CD8-positive, alpha-beta memory T cell (primary cell): Measurements from ENCODE around the gene PPP1R12A. TPM values are rescaled to one million over a fixed set of nuclear protein-coding genes. Genes with fewer than 3 reads are reported as not detected.
A peak's percentile ranks its signal among the peaks of the same experiment; 100 is the strongest.
"Not testable (repeated sequence)": the region's sequence is repeated elsewhere in the genome, so short reads cannot be mapped to it uniquely, and the experiment has no call there.

ENCODE experiments used
- CTCF ChIA-PET: fragments of 350-600 bp; sonication (Branson Sonifier 250); formaldehyde crosslinking; loops from one replicate; lab custom pipeline; 2021; ENCODE audit warnings: antibody characterized with exemption; lab: Charles Lee
- POLR2A ChIA-PET: fragments of 350-600 bp; sonication (Branson Sonifier 250); formaldehyde crosslinking; loops from one replicate; lab custom pipeline; 2021; ENCODE audit warnings: antibody characterized with exemption; lab: Charles Lee
- DNase-seq, 5 donors: peaks; one replicate each; pipeline versions ENCODE4 v3.0.0 to v3.0.0-alpha.2; 2020 to 2022; ENCODE audit warnings: mixed read lengths in 1 of 5
- H3K27ac ChIP-seq: one replicate; pipeline ENCODE4 v1.7.0; 2013; ENCODE audit warnings: low read depth, mild to moderate bottlenecking, low read length, moderate library complexity
- H3K27me3 ChIP-seq: 2 replicates; pipeline ENCODE4 v1.7.0; 2013; ENCODE audit warnings: low read length, mild to moderate bottlenecking; ENCODE audit not compliant: insufficient read depth, poor library complexity, severe bottlenecking
- H3K36me3 ChIP-seq: 2 replicates; pipeline ENCODE4 v1.7.0; 2013; ENCODE audit warnings: mild to moderate bottlenecking, low read length, moderate library complexity; ENCODE audit not compliant: insufficient read depth
- H3K4me1 ChIP-seq: 2 replicates; pipeline ENCODE4 v1.7.0; 2013; ENCODE audit warnings: mild to moderate bottlenecking, low read length, moderate library complexity; ENCODE audit not compliant: insufficient read depth
- H3K4me3 ChIP-seq: 2 replicates; pipeline ENCODE4 v1.7.0; 2013; ENCODE audit warnings: mild to moderate bottlenecking, low read length
- H3K9me3 ChIP-seq: 2 replicates; pipeline ENCODE4 v1.7.0; 2013; ENCODE audit warnings: mild to moderate bottlenecking, low read length
- H3K27ac Mint-ChIP-seq, 8 donors: one replicate each; pipeline ENCODE4 v1.8.0; 2020 to 2021; ENCODE audit warnings: mixed read lengths in 8 of 8, mild to moderate bottlenecking in 6 of 8, inconsistent platforms in 3 of 8, moderate library complexity in 3 of 8
- H3K27me3 Mint-ChIP-seq, 2 donors: one replicate each; pipeline ENCODE4 v1.8.0; 2020 to 2021; ENCODE audit warnings: mixed read lengths in 2 of 2, mild to moderate bottlenecking in 1 of 2, moderate library complexity in 1 of 2
- H3K36me3 Mint-ChIP-seq, 3 donors: one replicate each; pipeline ENCODE4 v1.8.0; 2020 to 2021; ENCODE audit warnings: mixed read lengths in 3 of 3, inconsistent platforms in 1 of 3, mild to moderate bottlenecking in 1 of 3
- H3K4me1 Mint-ChIP-seq, 3 donors: one replicate each; pipeline ENCODE4 v1.8.0; 2020 to 2021; ENCODE audit warnings: mixed read lengths in 3 of 3, inconsistent platforms in 1 of 3, mild to moderate bottlenecking in 1 of 3
- H3K4me3 Mint-ChIP-seq, 7 donors: one replicate each; pipeline ENCODE4 v1.8.0; 2020 to 2021; ENCODE audit warnings: mixed read lengths in 7 of 7, mild to moderate bottlenecking in 6 of 7, moderate library complexity in 4 of 7, inconsistent platforms in 2 of 7
- H3K9me3 Mint-ChIP-seq, 5 donors: one replicate each; pipeline ENCODE4 v1.8.0; 2020 to 2022; ENCODE audit warnings: mixed read lengths in 5 of 5, mild to moderate bottlenecking in 3 of 5, moderate library complexity in 2 of 5, inconsistent platforms in 1 of 5
- polyA plus RNA-seq: library from polyadenylated mRNA; unstranded; fragments of 300-500 nt; fragmentation: Illumina TruSeq; gene quantifications from one replicate; pipeline ENCODE4 v1.2.3, GENCODE V29; 2021
- total RNA-seq, 2 experiments: library from RNA; stranded (reverse); gene quantifications; one replicate each; pipeline ENCODE4 v1.2.3, GENCODE V29; 2021

Gene PPP1R12A
- total and polyA plus RNA-seq, 3 experiments from 2014 or later = 72.1 to 140 (median 80.4) TPM

DNA sequence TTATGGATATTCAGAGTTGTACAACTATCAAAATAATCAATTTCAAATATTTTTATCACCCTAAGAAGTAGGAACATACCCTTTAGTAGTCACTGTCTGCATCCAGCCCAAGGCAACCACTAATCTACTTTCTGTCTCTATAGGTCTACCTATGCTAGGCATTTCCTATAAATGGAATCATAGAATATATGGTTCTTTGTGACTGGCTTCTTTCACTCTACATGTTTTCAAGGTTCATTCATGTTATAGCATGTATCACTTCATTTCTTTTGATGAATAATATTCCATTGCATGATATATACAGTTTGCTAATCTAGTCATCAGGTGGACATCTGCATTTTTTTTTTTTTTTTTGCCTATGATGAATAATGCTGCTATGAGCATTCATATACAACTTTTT lies 112.4 kb downstream of the PPP1R12A start:
- CTCF ChIA-PET = no interaction called here

DNA sequence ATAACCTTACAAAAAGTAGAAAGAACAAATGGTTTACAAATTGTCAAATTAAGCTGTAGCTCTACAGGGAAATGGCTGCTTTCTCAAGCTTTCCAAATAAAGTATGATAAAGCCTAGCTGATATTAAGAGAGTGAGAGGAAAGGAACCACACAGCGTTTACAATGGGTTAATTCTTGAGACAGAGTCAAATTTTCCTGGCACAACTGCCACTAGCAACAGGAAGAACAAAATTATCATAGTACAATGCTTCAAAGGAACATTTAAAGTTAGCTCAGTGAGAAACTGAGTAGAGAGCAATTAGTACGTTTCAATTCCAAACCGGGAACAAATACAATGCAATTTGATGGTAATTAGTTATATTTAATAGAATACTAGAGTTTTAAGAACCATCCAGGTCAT lies 116.0 kb downstream of the PPP1R12A start:
- peaks cover 19 to 38% (median 25%) of the 10 kb centered on the region in 3 donors for H3K4me1 Mint-ChIP-seq
- POLR2A ChIA-PET = no interaction called here
- DNase-seq = no peak
- no peaks in the 10 kb centered on the region for H3K9me3 Mint-ChIP-seq
- Histone ChIP-seq H3K4me1 (no peaks in the 10 kb centered on the region), H3K36me3 (peaks cover 13% of the 10 kb centered on the region), H3K4me3 (no peak overlapping the region), H3K27ac (no peak overlapping the region), H3K27me3 (no peaks in the 10 kb centered on the region), H3K9me3 (no peaks in the 10 kb centered on the region)
- CTCF ChIA-PET = no interaction called here
- H3K27ac Mint-ChIP-seq = peak overlapping the region in 1 of 8 donors; percentile 12
- no peak overlapping the region for H3K4me3 Mint-ChIP-seq
- H3K36me3 Mint-ChIP-seq = peaks cover 23 to 73% (median 30%) of the 10 kb centered on the region in 3 donors
- H3K27me3 Mint-ChIP-seq = no peaks in the 10 kb centered on the region

More for the DNA sequence above, 112.4 kb downstream of the PPP1R12A start:
- no peak for DNase-seq
- no peaks in the 10 kb centered on the region for H3K4me1 ChIP-seq
- no peak overlapping the region for H3K4me3 ChIP-seq
- POLR2A ChIA-PET = no interaction called here
- peaks cover 15% of the 10 kb centered on the region for H3K36me3 ChIP-seq
- H3K27me3 Mint-ChIP-seq = no peaks in the 10 kb centered on the region
- no peak overlapping the region for H3K27ac ChIP-seq
- no peak overlapping the region for H3K27ac Mint-ChIP-seq
- H3K4me3 Mint-ChIP-seq = no peak overlapping the region
- no peaks in the 10 kb centered on the region for H3K9me3 Mint-ChIP-seq
- peaks cover 27 to 55% (median 42%) of the 10 kb centered on the region in 3 donors for H3K4me1 Mint-ChIP-seq
- H3K27me3 ChIP-seq = no peaks in the 10 kb centered on the region
- H3K36me3 Mint-ChIP-seq = peaks cover 18 to 58% (median 23%) of the 10 kb centered on the region in 3 donors
- no peaks in the 10 kb centered on the region for H3K9me3 ChIP-seq

DNA sequence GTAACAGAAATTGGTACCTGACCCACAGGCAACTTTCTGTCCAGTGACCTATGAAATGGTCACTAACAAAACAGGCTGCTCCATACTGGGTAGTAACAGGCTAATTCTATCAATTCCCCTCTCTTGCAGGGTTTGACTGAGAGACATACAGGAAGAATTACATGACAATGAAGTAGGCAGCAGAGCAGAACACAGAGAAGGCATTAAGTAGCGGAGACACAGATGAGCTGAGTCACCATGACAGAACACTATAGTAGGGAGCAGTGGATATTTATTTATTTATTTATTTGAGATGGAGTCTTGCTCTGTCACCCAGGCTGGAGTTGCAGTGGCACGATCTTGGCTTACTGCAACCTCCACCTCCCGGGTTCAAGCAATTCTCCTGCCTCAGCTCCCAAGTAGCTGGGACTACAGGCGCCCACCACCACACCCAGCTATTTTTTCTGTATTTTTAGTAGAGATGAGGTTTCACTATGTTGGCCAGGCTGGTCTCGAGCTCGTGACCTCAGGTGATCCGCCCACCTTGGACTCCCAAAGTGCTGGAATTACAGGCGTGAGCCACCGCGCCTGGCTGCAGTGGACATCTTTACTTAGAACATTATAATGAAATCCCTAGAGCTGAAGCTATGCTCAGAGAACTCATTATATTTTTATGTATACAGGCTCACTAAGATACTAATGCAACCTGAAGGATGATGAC lies 150.4 kb downstream of the PPP1R12A start:
- H3K27me3 Mint-ChIP-seq, POLR2A ChIA-PET, H3K4me1 Mint-ChIP-seq, H3K4me3 ChIP-seq, H3K9me3 ChIP-seq, H3K4me1 ChIP-seq, H3K27ac ChIP-seq, H3K27me3 ChIP-seq, H3K9me3 Mint-ChIP-seq, CTCF ChIA-PET, H3K4me3 Mint-ChIP-seq, DNase-seq: not testable (repeated sequence)
- Mint-ChIP-seq H3K27ac (peak overlapping the region in 1 of 8 donors; percentile 12), H3K36me3 (peaks cover 7 to 75% (median 28%) of the 10 kb centered on the region in 3 donors)
- peaks cover 18% of the 10 kb centered on the region for H3K36me3 ChIP-seq

DNA sequence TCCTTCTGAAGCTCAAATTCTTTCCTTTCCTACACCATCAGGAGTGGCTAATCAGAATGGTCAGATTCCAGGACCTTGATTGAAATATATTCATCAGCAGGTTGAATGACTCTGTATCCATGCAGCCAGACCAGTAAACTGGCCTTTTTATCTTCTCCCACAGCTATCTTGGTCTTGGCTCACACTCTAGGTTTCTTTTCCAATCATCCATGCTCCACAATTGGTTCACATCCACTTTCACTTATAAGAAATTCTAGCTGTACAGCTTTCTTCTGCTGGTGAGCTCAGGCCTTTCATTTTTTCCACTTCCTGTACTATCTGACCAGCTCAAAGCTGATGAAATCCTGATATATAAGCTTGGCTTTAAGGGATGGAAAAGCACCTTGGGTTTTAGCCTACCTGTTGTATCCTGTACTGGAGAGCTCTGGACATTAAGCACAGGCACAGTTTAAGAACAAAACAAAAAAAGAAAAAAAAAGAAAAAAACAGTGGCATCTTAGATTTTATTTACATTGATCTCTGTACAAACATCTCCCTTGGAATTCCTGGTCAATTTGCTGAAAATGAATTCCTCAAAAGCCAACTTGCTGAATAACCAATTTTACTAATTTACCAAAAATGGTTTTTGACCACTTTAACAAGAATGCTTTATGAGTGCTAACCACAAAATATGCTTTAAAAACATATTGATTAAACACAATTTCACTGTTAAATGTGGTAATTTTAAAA lies 152.6 kb downstream of the PPP1R12A start:
- H3K27ac Mint-ChIP-seq = peak overlapping the region in 1 of 8 donors; percentile 38
- peaks cover 18% of the 10 kb centered on the region for H3K36me3 ChIP-seq
- no peak overlapping the region for H3K27ac ChIP-seq

DNA sequence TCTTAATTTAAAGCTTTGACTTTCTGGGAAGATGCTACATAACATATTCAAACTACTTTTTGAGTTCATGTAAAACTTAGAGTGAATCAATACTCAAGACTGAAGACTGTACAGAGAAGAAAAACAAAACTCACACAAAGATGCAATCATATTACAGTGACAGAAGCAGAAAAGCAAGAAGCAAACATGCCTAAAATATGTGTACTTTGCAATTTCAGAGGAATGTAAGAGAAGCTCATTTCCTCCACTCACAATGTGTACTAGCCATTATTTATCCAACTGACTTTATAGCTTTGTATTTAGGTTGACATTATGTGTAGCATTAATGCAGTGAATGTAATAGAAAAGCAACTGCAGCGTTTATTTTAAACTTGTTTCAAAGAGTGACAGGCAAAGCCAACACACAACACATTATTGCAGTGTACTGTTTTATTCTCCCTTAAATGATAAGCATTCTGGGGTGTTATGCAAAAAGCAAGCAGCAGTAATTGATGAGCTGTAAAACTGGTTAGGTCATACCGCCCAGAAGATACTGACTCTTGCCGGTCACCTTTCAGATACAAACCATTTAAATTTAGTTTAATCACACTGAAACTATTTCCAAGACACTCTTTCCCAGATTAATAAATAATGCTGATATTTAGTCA lies 156.0 kb downstream of the PPP1R12A start:
- H3K9me3 ChIP-seq = no peaks in the 10 kb centered on the region
- H3K36me3 ChIP-seq = peaks cover 10% of the 10 kb centered on the region
- H3K27ac ChIP-seq = no peak overlapping the region
- ChIA-PET POLR2A (no interaction called here), CTCF (no interaction called here)
- no peak for DNase-seq
- Mint-ChIP-seq H3K4me1 (peaks cover 0 to 3% (median 1%) of the 10 kb centered on the region in 3 donors), H3K9me3 (no peaks in the 10 kb centered on the region), H3K36me3 (peaks cover 0 to 71% (median 13%) of the 10 kb centered on the region in 3 donors), H3K4me3 (no peak overlapping the region), H3K27ac (peak overlapping the region in 2 of 8 donors; percentile 52 to 66), H3K27me3 (no peaks in the 10 kb centered on the region)
- H3K4me3 ChIP-seq = no peak overlapping the region
- H3K4me1 ChIP-seq = no peaks in the 10 kb centered on the region
- no peaks in the 10 kb centered on the region for H3K27me3 ChIP-seq

More for the DNA sequence above, 152.6 kb downstream of the PPP1R12A start:
- Mint-ChIP-seq H3K27me3 (no peaks in the 10 kb centered on the region), H3K4me1 (peaks cover 0 to 3% (median 1%) of the 10 kb centered on the region in 3 donors), H3K4me3 (no peak overlapping the region), H3K36me3 (peaks cover 7 to 71% (median 18%) of the 10 kb centered on the region in 3 donors), H3K9me3 (no peaks in the 10 kb centered on the region)
- Histone ChIP-seq H3K9me3 (no peaks in the 10 kb centered on the region), H3K4me3 (no peak overlapping the region), H3K4me1 (no peaks in the 10 kb centered on the region), H3K27me3 (no peaks in the 10 kb centered on the region)
- no peak for DNase-seq
- ChIA-PET CTCF (no interaction called here), POLR2A (no interaction called here)

DNA sequence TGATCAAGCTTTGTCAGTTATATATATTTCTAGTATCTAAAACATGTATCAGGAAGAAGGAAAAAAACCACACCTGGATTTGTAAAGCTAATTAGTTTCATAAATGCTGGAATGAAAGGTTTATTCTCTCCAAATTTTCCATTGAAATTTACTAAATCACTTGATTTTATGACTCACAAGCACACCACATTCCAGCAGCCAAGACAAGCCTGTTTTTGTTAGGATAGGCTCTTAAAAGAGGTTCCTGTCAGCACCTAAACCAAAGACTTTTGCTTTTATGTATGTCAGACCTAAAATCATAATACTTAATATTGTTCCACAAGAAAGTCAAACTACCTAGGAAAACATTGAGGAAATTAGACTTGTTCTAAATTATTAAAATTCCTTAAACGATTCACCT lies 158.8 kb downstream of the PPP1R12A start:
- no peak for DNase-seq
- Mint-ChIP-seq H3K4me3 (no peak overlapping the region), H3K27me3 (no peaks in the 10 kb centered on the region), H3K27ac (no peak overlapping the region), H3K4me1 (no peaks in the 10 kb centered on the region), H3K36me3 (peaks cover 0 to 59% (median 10%) of the 10 kb centered on the region in 3 donors), H3K9me3 (no peaks in the 10 kb centered on the region)
- H3K27ac ChIP-seq = no peak overlapping the region
- no peaks in the 10 kb centered on the region for H3K4me1 ChIP-seq
- no peaks in the 10 kb centered on the region for H3K36me3 ChIP-seq
- ChIA-PET POLR2A (no interaction called here), CTCF (no interaction called here)
- H3K27me3 ChIP-seq = no peaks in the 10 kb centered on the region
- H3K9me3 ChIP-seq = no peaks in the 10 kb centered on the region
- no peak overlapping the region for H3K4me3 ChIP-seq

DNA sequence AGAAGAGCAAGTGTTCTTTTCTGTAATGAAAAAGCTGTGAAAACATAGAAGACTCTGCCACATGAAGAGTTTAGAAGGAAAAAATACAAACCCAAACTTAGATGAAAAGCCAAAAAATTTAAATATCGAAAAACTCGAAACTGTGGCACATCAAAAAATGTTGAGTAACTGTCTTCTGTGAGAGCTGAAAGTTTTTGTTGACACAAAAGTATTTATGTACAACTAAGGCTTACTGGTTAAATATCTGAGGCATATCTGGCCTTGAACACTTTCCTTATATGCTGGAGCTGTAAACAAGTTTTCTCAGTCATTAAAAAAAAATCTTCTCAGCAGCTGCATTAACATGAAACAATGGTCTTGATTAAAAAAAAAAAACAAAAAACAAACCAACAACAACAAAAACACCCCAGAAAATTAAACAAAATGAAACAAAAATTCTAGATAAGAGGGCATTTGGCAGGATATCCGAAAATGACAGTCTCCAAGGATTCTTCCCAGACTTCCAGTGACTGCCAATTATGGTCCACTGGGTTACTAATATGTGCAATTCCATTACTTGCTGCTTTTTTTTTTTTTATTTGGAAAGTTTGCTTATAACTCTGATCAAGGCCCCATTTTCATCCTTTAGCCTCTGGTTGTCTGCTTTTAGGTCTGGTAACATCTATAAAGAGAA lies 159.4 kb downstream of the PPP1R12A start:
- H3K9me3 ChIP-seq = no peaks in the 10 kb centered on the region
- H3K36me3 ChIP-seq = no peaks in the 10 kb centered on the region
- ChIA-PET CTCF (no interaction called here), POLR2A (no interaction called here)
- no peak overlapping the region for H3K4me3 ChIP-seq
- H3K27ac ChIP-seq = no peak overlapping the region
- no peak for DNase-seq
- H3K27me3 Mint-ChIP-seq = no peaks in the 10 kb centered on the region
- peaks cover 0 to 58% (median 12%) of the 10 kb centered on the region in 3 donors for H3K36me3 Mint-ChIP-seq
- H3K27me3 ChIP-seq = no peaks in the 10 kb centered on the region
- peak overlapping the region in 3 of 8 donors; percentile 8 to 66 (median 46) for H3K27ac Mint-ChIP-seq
- H3K4me1 Mint-ChIP-seq = no peaks in the 10 kb centered on the region
- no peaks in the 10 kb centered on the region for H3K9me3 Mint-ChIP-seq
- H3K4me1 ChIP-seq = no peaks in the 10 kb centered on the region
- H3K4me3 Mint-ChIP-seq = no peak overlapping the region
